ENCODE measurements around the gene KRT39. TPM values are rescaled to one million over a fixed set of nuclear protein-coding genes. Genes with fewer than 3 reads are reported as not detected.

The KRT39 gene
- total and polyA plus RNA-seq, 2 experiments from 2014 or later = not detected

- Histone ChIP-seq H3K27me3 (no peaks in the 10 kb centered on the region), H3K36me3 (replicated peaks; ENCODE audit: insufficient read depth, low read depth) (no peaks in the 10 kb centered on the region), H3K4me1 (ENCODE audit: insufficient read depth) (peaks cover 9% of the 10 kb centered on the region), H3K4me3 (no peak overlapping the region), H4K20me1 (ENCODE audit: insufficient read depth, poor library complexity, severe bottlenecking) (no peaks in the 10 kb centered on the region), H3K9me3 (ENCODE audit: low read depth) (no peaks in the 10 kb centered on the region), H3K4me2 (no peak overlapping the region), H2AFZ (no peak overlapping the region), H3K79me2 (no peaks in the 10 kb centered on the region), H3K9me2 (replicated peaks; ENCODE audit: insufficient read depth) (no peaks in the 10 kb centered on the region), H3K27ac (peak overlapping the region; percentile 9)
- DNase-seq (ENCODE audit: low spot score) = no peak
- TF ChIP-seq EZH2 (IDR thresholded peaks at IDR 0.05; ENCODE audit: borderline replicate concordance) (no peak), CTCF (IDR thresholded peaks at IDR 0.05; ENCODE audit: poor library complexity) (no peak), EZH2phosphoT487 (IDR thresholded peaks at IDR 0.05; ENCODE audit: low read depth, severe bottlenecking, unreplicated experiment) (no peak)
- WGBS (ENCODE audit: low lambda C conversion rate, missing lambda C conversion rate) = 92% methylated on average over 13 of the region's 13 CpGs
Measured at GRCh38 chr17:40912486-40913210, 54.1 kb downstream of the KRT39 start.

GRCh38 chr17:40910441-40910841 is 56.3 kb downstream of the KRT39 start:
- Histone ChIP-seq H3K9me3 (ENCODE audit: low read depth) (no peaks in the 10 kb centered on the region), H2AFZ (no peak overlapping the region), H3K27ac (peak overlapping the region; percentile 73), H3K4me3 (no peak overlapping the region), H3K79me2 (no peaks in the 10 kb centered on the region), H3K36me3 (replicated peaks; ENCODE audit: insufficient read depth, low read depth) (no peaks in the 10 kb centered on the region), H3K9me2 (replicated peaks; ENCODE audit: insufficient read depth) (no peaks in the 10 kb centered on the region), H4K20me1 (ENCODE audit: insufficient read depth, poor library complexity, severe bottlenecking) (no peaks in the 10 kb centered on the region), H3K4me1 (ENCODE audit: insufficient read depth) (peaks cover 9% of the 10 kb centered on the region), H3K27me3 (no peaks in the 10 kb centered on the region), H3K4me2 (peak overlapping the region; percentile 11)
- peak; percentile 36 for DNase-seq (ENCODE audit: low spot score)
- TF ChIP-seq EZH2phosphoT487 (IDR thresholded peaks at IDR 0.05; ENCODE audit: low read depth, severe bottlenecking, unreplicated experiment) (no peak), EZH2 (IDR thresholded peaks at IDR 0.05; ENCODE audit: borderline replicate concordance) (no peak), CTCF (IDR thresholded peaks at IDR 0.05; ENCODE audit: poor library complexity) (no peak)
- WGBS (ENCODE audit: low lambda C conversion rate, missing lambda C conversion rate) = 51% methylated on average over 3 of the region's 3 CpGs

GRCh38 chr17:40909755-40910154 is 57.0 kb downstream of the KRT39 start:
- no peaks in the 10 kb centered on the region for H3K36me3 ChIP-seq (replicated peaks; ENCODE audit: insufficient read depth, low read depth)
- no peaks in the 10 kb centered on the region for H3K9me3 ChIP-seq (ENCODE audit: low read depth)
- 44% methylated on average over 4 of the region's 4 CpGs for WGBS (ENCODE audit: low lambda C conversion rate, missing lambda C conversion rate)
- H3K9me2 ChIP-seq (replicated peaks; ENCODE audit: insufficient read depth) = no peaks in the 10 kb centered on the region
- H3K79me2 ChIP-seq = no peaks in the 10 kb centered on the region
- H3K27ac ChIP-seq = peak overlapping the region; percentile 73
- H3K27me3 ChIP-seq = no peaks in the 10 kb centered on the region
- no peak for TF ChIP-seq EZH2phosphoT487 (IDR thresholded peaks at IDR 0.05; ENCODE audit: low read depth, severe bottlenecking, unreplicated experiment)
- no peak for TF ChIP-seq CTCF (IDR thresholded peaks at IDR 0.05; ENCODE audit: poor library complexity)
- TF ChIP-seq EZH2 (IDR thresholded peaks at IDR 0.05; ENCODE audit: borderline replicate concordance) = no peak
- H3K4me1 ChIP-seq (ENCODE audit: insufficient read depth) = peaks cover 9% of the 10 kb centered on the region
- no peak overlapping the region for H3K4me3 ChIP-seq
- H4K20me1 ChIP-seq (ENCODE audit: insufficient read depth, poor library complexity, severe bottlenecking) = no peaks in the 10 kb centered on the region
- peak overlapping the region; percentile 11 for H3K4me2 ChIP-seq
- H2AFZ ChIP-seq = no peak overlapping the region
- DNase-seq (ENCODE audit: low spot score) = peak; percentile 38
